ENCODE results near the gene ARHGAP10. TPM values are rescaled to one million over a fixed set of nuclear protein-coding genes. Genes with fewer than 3 reads are reported as not detected.

Gene ARHGAP10
- total RNA-seq, 1 experiment from 2014 or later, result 11.7 TPM

- intact Hi-C loops (cut with micrococcal nuclease; ENCODE audit: unreplicated experiment), result no loop called here
- ATAC-seq, result no peak
- CTCF ChIA-PET, result no interaction called here
- POLR2A ChIA-PET, result interaction anchor here (0.5 to 0.7 kb wide), 2 partner anchors 41 to 231 kb away, joined by 3 to 12 read pairs; no protein-coding TSS in a partner anchor
- BruUV-seq (replicated peaks), result no TSS peak
- Histone ChIP-seq H3K4me3 (ENCODE audit: low read depth in 2 of 2, low read length in 2 of 2) (no peak overlapping the region), H3K27ac (ENCODE audit: low read length) (no peak overlapping the region), H3K27me3 (ENCODE audit: control insufficient read depth, insufficient read depth, low read length) (no peaks in the 10 kb centered on the region), H3K4me1 (ENCODE audit: control insufficient read depth, insufficient read depth, low read length) (peaks cover 34% of the 10 kb centered on the region), H3K9me3 (ENCODE audit: control insufficient read depth, insufficient read depth, low read depth, low read length) (no peaks in the 10 kb centered on the region), H3K36me3 (ENCODE audit: control insufficient read depth, insufficient read depth, low read length) (no peaks in the 10 kb centered on the region)
- TF ChIP-seq SIN3A (IDR thresholded peaks at IDR 0.05; ENCODE audit: borderline replicate concordance, insufficient read depth, low read depth, low read length) (no peak), POLR2AphosphoS5 (IDR thresholded peaks at IDR 0.05; ENCODE audit: low read depth, low read length) (no peak), CTCF (IDR thresholded peaks at IDR 0.05) (no peak), TCF7L2 (IDR thresholded peaks at IDR 0.05; ENCODE audit: low read depth, low read length) (no peak), REST (IDR thresholded peaks at IDR 0.05; ENCODE audit: insufficient read depth in 1 of 2, low read depth in 2 of 2, low read length in 1 of 2) (no peak)
- DNase-seq (ENCODE audit: low read depth, low spot score), result no peak
- in situ Hi-C loops (cut with HindIII; ENCODE audit: low pct_unique_long_range_greater_than_20kb, low sequenced_read_pairs), result no loop called here
Observed at GRCh38 chr4:147789596-147789995, 57.7 kb downstream of the ARHGAP10 start.

GRCh38 chr4:147790412-147790811 is 58.5 kb downstream of the ARHGAP10 start:
- ATAC-seq, result no peak
- POLR2A ChIA-PET, result no interaction called here

More at GRCh38 chr4:147790412-147790811, 58.5 kb downstream of the ARHGAP10 start:
- Histone ChIP-seq H3K27ac (ENCODE audit: low read length) (no peak overlapping the region), H3K27me3 (ENCODE audit: control insufficient read depth, insufficient read depth, low read length) (no peaks in the 10 kb centered on the region), H3K9me3 (ENCODE audit: control insufficient read depth, insufficient read depth, low read depth, low read length) (no peaks in the 10 kb centered on the region), H3K36me3 (ENCODE audit: control insufficient read depth, insufficient read depth, low read length) (no peaks in the 10 kb centered on the region), H3K4me3 (ENCODE audit: low read depth in 2 of 2, low read length in 2 of 2) (no peak overlapping the region), H3K4me1 (ENCODE audit: control insufficient read depth, insufficient read depth, low read length) (peaks cover 34% of the 10 kb centered on the region)
- no TSS peak for BruUV-seq (replicated peaks)
- intact Hi-C loops (cut with micrococcal nuclease; ENCODE audit: unreplicated experiment), result no loop called here
- CTCF ChIA-PET, result no interaction called here
- in situ Hi-C loops (cut with HindIII; ENCODE audit: low pct_unique_long_range_greater_than_20kb, low sequenced_read_pairs), result no loop called here
- no peak for TF ChIP-seq POLR2AphosphoS5 (IDR thresholded peaks at IDR 0.05; ENCODE audit: low read depth, low read length)
- TF ChIP-seq REST (IDR thresholded peaks at IDR 0.05; ENCODE audit: insufficient read depth in 1 of 2, low read depth in 2 of 2, low read length in 1 of 2), result no peak
- no peak for TF ChIP-seq TCF7L2 (IDR thresholded peaks at IDR 0.05; ENCODE audit: low read depth, low read length)
- TF ChIP-seq CTCF (IDR thresholded peaks at IDR 0.05), result no peak
- TF ChIP-seq SIN3A (IDR thresholded peaks at IDR 0.05; ENCODE audit: borderline replicate concordance, insufficient read depth, low read depth, low read length), result no peak
- DNase-seq (ENCODE audit: low read depth, low spot score), result no peak

Data from Panc1 (cell line).